ENCODE measurements around the gene CDYL2. TPM values are rescaled to one million over a fixed set of nuclear protein-coding genes. Genes with fewer than 3 reads are reported as not detected.

CDYL2 gene
- total RNA-seq, 1 donor from 2014 or later = 1.8 TPM

GRCh38 chr16:80718480-80719220 is 85.7 kb downstream of the CDYL2 start:
- no peak for DNase-seq (ENCODE audit: extremely low spot score, unreplicated experiment)
- Mint-ChIP-seq H3K27me3 (ENCODE audit: unreplicated experiment) (no peaks in the 10 kb centered on the region), H3K36me3 (ENCODE audit: unreplicated experiment) (no peaks in the 10 kb centered on the region), H3K4me3 (ENCODE audit: unreplicated experiment) (no peak overlapping the region), H3K4me1 (ENCODE audit: unreplicated experiment) (no peaks in the 10 kb centered on the region), H3K27ac (ENCODE audit: unreplicated experiment) (no peak overlapping the region), H3K9me3 (ENCODE audit: unreplicated experiment) (peaks cover 7% of the 10 kb centered on the region)
- TF ChIP-seq CTCF (IDR thresholded peaks at IDR 0.05) = no peak

- H3K9me3 Mint-ChIP-seq (ENCODE audit: unreplicated experiment) = peaks cover 7% of the 10 kb centered on the region
- no peaks in the 10 kb centered on the region for H3K27me3 Mint-ChIP-seq (ENCODE audit: unreplicated experiment)
- no peaks in the 10 kb centered on the region for H3K36me3 Mint-ChIP-seq (ENCODE audit: unreplicated experiment)
- H3K4me3 Mint-ChIP-seq (ENCODE audit: unreplicated experiment) = no peak overlapping the region
- no peak for DNase-seq (ENCODE audit: extremely low spot score, unreplicated experiment)
- no peak for TF ChIP-seq CTCF (IDR thresholded peaks at IDR 0.05)
- no peaks in the 10 kb centered on the region for H3K4me1 Mint-ChIP-seq (ENCODE audit: unreplicated experiment)
- no peak overlapping the region for H3K27ac Mint-ChIP-seq (ENCODE audit: unreplicated experiment)
Observed at GRCh38 chr16:80717611-80718010, 86.8 kb downstream of the CDYL2 start.

- no peak for DNase-seq (ENCODE audit: extremely low spot score, unreplicated experiment)
- H3K4me3 Mint-ChIP-seq (ENCODE audit: unreplicated experiment) = no peak overlapping the region
- no peak overlapping the region for H3K27ac Mint-ChIP-seq (ENCODE audit: unreplicated experiment)
- H3K27me3 Mint-ChIP-seq (ENCODE audit: unreplicated experiment) = no peaks in the 10 kb centered on the region
- H3K9me3 Mint-ChIP-seq (ENCODE audit: unreplicated experiment) = peaks cover 4% of the 10 kb centered on the region
- TF ChIP-seq CTCF (IDR thresholded peaks at IDR 0.05) = no peak
- no peaks in the 10 kb centered on the region for H3K36me3 Mint-ChIP-seq (ENCODE audit: unreplicated experiment)
- H3K4me1 Mint-ChIP-seq (ENCODE audit: unreplicated experiment) = no peaks in the 10 kb centered on the region
Observed at GRCh38 chr16:80716564-80717139, 87.7 kb downstream of the CDYL2 start.

- TF ChIP-seq CTCF (IDR thresholded peaks at IDR 0.05) = no peak
- Mint-ChIP-seq H3K27ac (ENCODE audit: unreplicated experiment) (no peak overlapping the region), H3K4me1 (ENCODE audit: unreplicated experiment) (no peaks in the 10 kb centered on the region), H3K4me3 (ENCODE audit: unreplicated experiment) (no peak overlapping the region), H3K36me3 (ENCODE audit: unreplicated experiment) (no peaks in the 10 kb centered on the region), H3K9me3 (ENCODE audit: unreplicated experiment) (peaks cover 7% of the 10 kb centered on the region), H3K27me3 (ENCODE audit: unreplicated experiment) (no peaks in the 10 kb centered on the region)
- no peak for DNase-seq (ENCODE audit: extremely low spot score, unreplicated experiment)
Observed at GRCh38 chr16:80711406-80711805, 93.0 kb downstream of the CDYL2 start.

- peaks cover 9% of the 10 kb centered on the region for H3K9me3 Mint-ChIP-seq (ENCODE audit: unreplicated experiment)
- no peaks in the 10 kb centered on the region for H3K4me1 Mint-ChIP-seq (ENCODE audit: unreplicated experiment)
- H3K27me3 Mint-ChIP-seq (ENCODE audit: unreplicated experiment) = no peaks in the 10 kb centered on the region
- no peak overlapping the region for H3K27ac Mint-ChIP-seq (ENCODE audit: unreplicated experiment)
- no peak for DNase-seq (ENCODE audit: extremely low spot score, unreplicated experiment)
- TF ChIP-seq CTCF (IDR thresholded peaks at IDR 0.05) = no peak
- H3K36me3 Mint-ChIP-seq (ENCODE audit: unreplicated experiment) = no peaks in the 10 kb centered on the region
- H3K4me3 Mint-ChIP-seq (ENCODE audit: unreplicated experiment) = no peak overlapping the region
Observed at GRCh38 chr16:80710918-80711317, 93.5 kb downstream of the CDYL2 start.

Data from osteocyte (in vitro differentiated cells).